PC-9 (cell line): ENCODE measurements around the gene RTP2. TPM values are rescaled to one million over a fixed set of nuclear protein-coding genes. Genes with fewer than 3 reads are reported as not detected.

Experiments
- BruUV-seq: library from RNA; stranded (reverse); fragments of 400-500 nt; replicated peaks from 2 replicates; lab custom pipeline; 2021; lab: Mats Ljungman, UMichigan
- CTCF ChIA-PET: fragments of 300-600 bp; sonication (Branson Sonifier 250); formaldehyde crosslinking; loops from one replicate; lab custom pipeline; 2022; ENCODE audit warnings: antibody characterized with exemption; lab: Charles Lee
- POLR2A ChIA-PET: fragments of 300-600 bp; sonication (Branson Sonifier 250); formaldehyde crosslinking; loops from one replicate; lab custom pipeline; 2022; ENCODE audit warnings: antibody characterized with exemption; ENCODE audit not compliant: unreplicated experiment; lab: Charles Lee
- DNase-seq, 2 experiments: peaks; one replicate each; pipeline versions ENCODE4 v3.0.0 to v3.0.0-alpha.2; 2015 to 2022; ENCODE audit warnings: mixed read lengths in 1 of 2
- H2AFZ ChIP-seq: fragments of 200-600 bp; sonication (generic); 2 replicates; pipeline ENCODE4 v1.8.1; 2017; ENCODE audit warnings: antibody characterized with exemption
- H3F3A ChIP-seq: fragments of 200-600 bp; sonication (generic); 2 replicates; pipeline ENCODE4 v1.8.1; 2017; ENCODE audit warnings: antibody characterized with exemption, mild to moderate bottlenecking, low read depth; ENCODE audit not compliant: insufficient read depth
- H3K27ac ChIP-seq: fragments of 200-600 bp; sonication (generic); 2 replicates; pipeline ENCODE4 v1.6.1; 2016; ENCODE audit warnings: mixed run types
- H3K27me3 ChIP-seq: fragments of 200-600 bp; sonication (generic); 2 replicates; pipeline ENCODE4 v1.6.1; 2016; ENCODE audit warnings: low read depth, mixed run types; ENCODE audit not compliant: insufficient read depth
- H3K36me3 ChIP-seq: fragments of 200-600 bp; sonication (generic); 2 replicates; pipeline ENCODE4 v1.6.1; 2016; ENCODE audit warnings: low read depth, mixed run types
- H3K4me1 ChIP-seq: fragments of 200-600 bp; sonication (generic); replicated peaks from 2 replicates; pipeline ENCODE4 v1.6.1; 2016; ENCODE audit warnings: mixed run types; ENCODE audit not compliant: insufficient read depth
- H3K4me2 ChIP-seq: fragments of 200-600 bp; sonication (generic); 2 replicates; pipeline ENCODE4 v1.6.1; 2017; ENCODE audit warnings: mixed run types
- H3K4me3 ChIP-seq: fragments of 200-600 bp; sonication (generic); 2 replicates; pipeline ENCODE4 v1.6.1; 2016; ENCODE audit warnings: mixed run types
- H3K79me2 ChIP-seq: fragments of 200-600 bp; sonication (generic); 2 replicates; pipeline ENCODE4 v1.6.1; 2017; ENCODE audit warnings: low read depth, mixed run types
- H3K9me2 ChIP-seq: fragments of 200-600 bp; sonication (generic); 2 replicates; pipeline ENCODE4 v1.8.1; 2017; ENCODE audit warnings: mild to moderate bottlenecking; ENCODE audit not compliant: insufficient read depth
- H3K9me3 ChIP-seq: fragments of 200-600 bp; sonication (generic); 2 replicates; pipeline ENCODE4 v1.8.1; 2016; ENCODE audit warnings: low read depth; ENCODE audit not compliant: insufficient read depth
- H4K20me1 ChIP-seq: fragments of 200-600 bp; sonication (generic); 2 replicates; pipeline ENCODE4 v1.8.1; 2017; ENCODE audit not compliant: insufficient read depth
- EZH2 ChIP-seq: fragments of 200-600 bp; sonication (generic); IDR thresholded peaks from 2 replicates; pipeline ENCODE4 v1.8.0; 2017; ENCODE audit warnings: antibody characterized with exemption, low read depth
- intact Hi-C: fragments of 100-400 bp; cut with micrococcal nuclease; formaldehyde crosslinking; loops from one replicate; pipeline ENCODE4 v1.10.0; 2022; ENCODE audit not compliant: unreplicated experiment
- total RNA-seq: library from RNA; stranded (reverse); gene quantifications from 2 replicates; pipeline ENCODE4 v1.2.3, GENCODE V29; 2021
- TF ChIP-seq, protein P1 (sequence below): fragments of 200-600 bp; sonication (generic); conservative IDR thresholded peaks from 2 replicates; pipeline ENCODE4 v1.6.1; 2017; ENCODE audit warnings: mixed run types, antibody characterized with exemption, mild to moderate bottlenecking, moderate library complexity

RTP2 gene
- total RNA-seq, 1 experiment from 2014 or later = not detected

DNA sequence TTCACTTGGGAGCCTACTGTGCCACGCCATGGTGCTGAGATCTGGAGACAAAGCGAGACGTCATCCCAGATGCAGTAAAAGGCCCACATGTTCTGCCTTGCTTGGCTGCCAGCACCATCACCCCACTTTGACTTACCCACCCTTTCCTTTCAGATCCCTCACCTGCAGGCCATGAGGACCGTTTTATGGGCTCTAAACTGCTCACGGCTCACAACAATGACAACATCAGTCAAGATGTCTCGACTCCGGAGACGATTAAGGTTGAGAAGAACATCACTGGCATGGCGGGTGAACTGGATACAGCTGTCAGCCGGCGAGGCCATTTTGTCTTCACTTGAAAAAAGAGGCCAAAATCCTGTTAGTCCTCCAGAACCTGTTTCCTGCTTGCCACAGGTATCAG is 31.0 kb upstream of the RTP2 start:
- no TSS peak for BruUV-seq
- no peak overlapping the region for H3K4me2 ChIP-seq
- TF ChIP-seq EZH2 = no peak
- TF ChIP-seq, protein P1, sequence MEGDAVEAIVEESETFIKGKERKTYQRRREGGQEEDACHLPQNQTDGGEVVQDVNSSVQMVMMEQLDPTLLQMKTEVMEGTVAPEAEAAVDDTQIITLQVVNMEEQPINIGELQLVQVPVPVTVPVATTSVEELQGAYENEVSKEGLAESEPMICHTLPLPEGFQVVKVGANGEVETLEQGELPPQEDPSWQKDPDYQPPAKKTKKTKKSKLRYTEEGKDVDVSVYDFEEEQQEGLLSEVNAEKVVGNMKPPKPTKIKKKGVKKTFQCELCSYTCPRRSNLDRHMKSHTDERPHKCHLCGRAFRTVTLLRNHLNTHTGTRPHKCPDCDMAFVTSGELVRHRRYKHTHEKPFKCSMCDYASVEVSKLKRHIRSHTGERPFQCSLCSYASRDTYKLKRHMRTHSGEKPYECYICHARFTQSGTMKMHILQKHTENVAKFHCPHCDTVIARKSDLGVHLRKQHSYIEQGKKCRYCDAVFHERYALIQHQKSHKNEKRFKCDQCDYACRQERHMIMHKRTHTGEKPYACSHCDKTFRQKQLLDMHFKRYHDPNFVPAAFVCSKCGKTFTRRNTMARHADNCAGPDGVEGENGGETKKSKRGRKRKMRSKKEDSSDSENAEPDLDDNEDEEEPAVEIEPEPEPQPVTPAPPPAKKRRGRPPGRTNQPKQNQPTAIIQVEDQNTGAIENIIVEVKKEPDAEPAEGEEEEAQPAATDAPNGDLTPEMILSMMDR = no peak
- H3F3A ChIP-seq = 0 out of 2 replicates have a peak, but pooled peaks cover under 1% of the 10 kb centered on the region
- H3K4me3 ChIP-seq = no peak overlapping the region
- H3K9me3 ChIP-seq = no peaks in the 10 kb centered on the region
- H4K20me1 ChIP-seq = peaks cover 39% of the 10 kb centered on the region
- H2AFZ ChIP-seq = no peak overlapping the region
- H3K36me3 ChIP-seq = peaks cover 78% of the 10 kb centered on the region
- no peaks in the 10 kb centered on the region for H3K9me2 ChIP-seq
- CTCF ChIA-PET = no interaction called here
- POLR2A ChIA-PET = interaction anchor here (0.6 kb wide), 1 partner anchor 1405 kb away, joined by 3 read pairs; no protein-coding TSS in a partner anchor
- H3K4me1 ChIP-seq = peaks cover 24% of the 10 kb centered on the region
- DNase-seq = no peak
- no peak overlapping the region for H3K27ac ChIP-seq
- intact Hi-C loops = loop anchor here (10.0 kb wide), 1 partner anchor 1591 kb away; no protein-coding TSS in a partner anchor
- H3K27me3 ChIP-seq = no peaks in the 10 kb centered on the region
- H3K79me2 ChIP-seq = peaks cover 60% of the 10 kb centered on the region

DNA sequence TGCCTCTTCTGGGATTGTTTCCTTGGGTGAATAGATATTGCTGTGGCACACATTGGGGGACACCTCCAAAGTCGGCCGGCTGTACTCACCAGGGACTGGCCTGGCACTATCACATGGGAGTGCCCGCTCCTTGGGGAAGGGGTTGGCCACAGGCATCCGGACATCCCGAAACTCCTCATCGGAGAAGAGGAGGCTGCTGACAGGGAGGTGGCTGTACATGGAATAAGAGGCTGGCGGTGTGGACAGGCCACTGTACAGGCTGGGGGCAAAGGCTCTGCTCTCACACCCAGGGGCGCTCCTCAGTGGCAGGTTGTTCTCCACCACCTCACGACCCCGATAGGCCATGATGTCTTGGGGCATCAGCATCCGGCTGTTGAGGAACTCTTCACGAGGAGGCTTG is 27.2 kb upstream of the RTP2 start:
- no peak for DNase-seq
- Histone ChIP-seq H3K27me3 (no peaks in the 10 kb centered on the region), H3K27ac (no peak overlapping the region), H3F3A (0 out of 2 replicates have a peak, but pooled peaks cover 8% of the 10 kb centered on the region), H3K9me2 (no peaks in the 10 kb centered on the region), H2AFZ (no peak overlapping the region), H3K36me3 (peaks cover 93% of the 10 kb centered on the region), H3K79me2 (peaks cover 22% of the 10 kb centered on the region), H3K4me3 (no peak overlapping the region), H3K9me3 (no peaks in the 10 kb centered on the region), H3K4me1 (no peaks in the 10 kb centered on the region), H4K20me1 (peaks cover 21% of the 10 kb centered on the region), H3K4me2 (no peak overlapping the region)
- BruUV-seq = no TSS peak
- intact Hi-C loops = no loop called here
- ChIA-PET POLR2A (no interaction called here), CTCF (no interaction called here)
- no peak for TF ChIP-seq EZH2
- TF ChIP-seq, protein P1 = no peak

DNA sequence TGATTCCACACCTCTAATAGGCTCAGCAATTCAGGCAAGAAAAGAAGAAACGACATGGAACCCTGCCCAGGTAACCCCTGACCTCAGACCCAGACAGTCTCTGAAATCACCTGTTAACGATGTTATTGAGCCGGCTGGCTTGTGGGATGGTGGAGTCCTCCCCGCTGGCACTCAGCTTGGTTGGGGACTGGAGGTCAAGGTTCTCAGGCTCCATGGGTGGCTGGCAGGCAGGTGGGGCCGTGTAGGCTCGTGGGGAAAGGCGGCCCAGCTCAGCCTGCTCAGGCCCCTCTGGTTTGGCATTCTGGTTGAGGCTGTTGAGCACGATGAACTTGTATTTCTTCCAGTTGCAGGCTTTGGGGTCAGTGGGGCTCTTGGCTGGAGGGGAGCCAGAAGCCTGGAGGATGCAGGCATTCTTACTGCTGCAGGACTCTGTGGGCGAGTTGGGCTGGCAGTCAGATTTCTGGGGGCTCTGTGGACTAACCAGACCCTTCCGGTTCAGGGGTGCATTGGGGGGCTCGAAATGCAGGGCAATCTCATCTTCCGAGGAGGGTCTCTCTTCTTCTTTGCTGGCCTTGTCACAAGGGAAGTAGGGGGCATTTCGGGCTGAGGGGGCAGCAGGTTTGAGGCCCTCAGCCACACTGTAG is 26.7 kb upstream of the RTP2 start:
- Histone ChIP-seq H3K9me2 (no peaks in the 10 kb centered on the region), H3K9me3 (no peaks in the 10 kb centered on the region), H4K20me1 (peaks cover 18% of the 10 kb centered on the region), H3K36me3 (peaks cover 93% of the 10 kb centered on the region), H2AFZ (no peak overlapping the region), H3K4me3 (no peak overlapping the region), H3K27ac (no peak overlapping the region), H3K4me1 (no peaks in the 10 kb centered on the region), H3K79me2 (peaks cover 17% of the 10 kb centered on the region), H3F3A (peaks cover 11% of the 10 kb centered on the region; the same call in 1 of the 2 replicates), H3K4me2 (no peak overlapping the region), H3K27me3 (no peaks in the 10 kb centered on the region)
- TF ChIP-seq EZH2 = no peak
- TF ChIP-seq, protein P1 = no peak
- no peak for DNase-seq
- intact Hi-C loops = no loop called here
- BruUV-seq = TSS peak; percentile 1
- POLR2A ChIA-PET = no interaction called here
- CTCF ChIA-PET = no interaction called here
